Gastroesophageal sphincter (tissue), 3 donors: ENCODE measurements around the gene LIN7C.

ENCODE experiments used
- CTCF ChIP-seq, 4 experiments: fragments of 200-600 bp in 2 of 4; fragments of 450-650 bp in 2 of 4; sonication (generic) in 1 of 4; IDR thresholded peaks; one replicate each; pipeline ENCODE4 v1.5.1; 2017 to 2019; ENCODE audit warnings: antibody characterized with exemption in 4 of 4, mild to moderate bottlenecking in 2 of 4, moderate library complexity in 2 of 4
- POLR2A ChIP-seq, 2 donors: fragments of 450-650 bp; IDR thresholded peaks; one replicate each; pipeline ENCODE4 v1.6.1; 2017; ENCODE audit warnings: antibody characterized with exemption in 2 of 2, mild to moderate bottlenecking in 2 of 2, moderate library complexity in 1 of 2
- POLR2AphosphoS5 ChIP-seq: sonication (generic); formaldehyde crosslinking; IDR thresholded peaks from one replicate; pipeline ENCODE4 v1.6.1; 2017; ENCODE audit warnings: antibody characterized with exemption

- TF ChIP-seq CTCF (IDR thresholded peaks at IDR 0.05), result no peak
- TF ChIP-seq POLR2AphosphoS5, result no peak
- no peak for TF ChIP-seq POLR2A (IDR thresholded peaks at IDR 0.05)
Measured at GRCh38 chr11:27525824-27526516, 19.4 kb upstream of the LIN7C start.
